Measurements from ENCODE around the gene NOL9.

NOL9 gene

DNA sequence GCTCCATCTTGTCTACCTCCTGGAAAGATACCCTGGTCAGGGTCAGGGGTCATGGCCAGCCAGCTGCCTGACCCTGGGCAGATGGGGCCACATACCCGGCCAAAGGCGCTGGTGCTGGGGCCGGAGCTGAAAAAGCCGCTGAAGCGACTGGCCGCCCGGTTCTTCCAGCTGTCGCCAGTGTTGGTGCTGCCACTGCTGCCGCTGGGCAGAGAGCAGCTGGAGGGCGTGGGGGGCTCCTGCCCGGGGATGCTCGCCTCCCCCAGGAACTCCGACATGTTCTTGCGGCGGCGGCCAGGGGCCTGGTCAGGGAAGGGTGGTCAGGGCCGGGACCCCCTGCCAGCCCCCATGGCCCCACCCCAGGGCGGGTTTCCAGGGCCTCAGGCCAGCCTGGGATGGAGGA, 81.2 kb downstream of the NOL9 start:
- no peak for DNase-seq (ENCODE audit: low read depth in 1 of 2, low spot score in 1 of 2)

DNA sequence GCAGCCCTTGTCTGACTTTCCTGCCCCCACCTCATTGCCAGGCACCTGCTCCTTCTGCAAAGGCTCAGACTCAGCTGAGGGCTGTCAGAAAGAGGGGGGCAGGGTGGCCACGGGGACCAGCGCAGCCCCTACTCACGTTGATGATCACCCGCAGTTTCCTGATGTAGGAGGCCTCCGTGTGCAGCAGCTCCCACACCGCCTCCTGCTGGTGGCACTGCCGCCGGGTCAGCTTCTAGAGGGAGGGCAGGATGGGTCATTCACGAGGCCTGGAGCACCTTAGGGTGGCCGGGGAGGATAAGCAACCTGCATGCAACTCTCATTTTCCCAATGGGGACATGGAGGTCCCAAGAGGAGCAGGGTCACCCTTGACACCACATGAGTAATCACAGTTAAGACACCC, 81.9 kb downstream of the NOL9 start:
- no peak for DNase-seq (ENCODE audit: low read depth in 1 of 2, low spot score in 1 of 2)

DNA sequence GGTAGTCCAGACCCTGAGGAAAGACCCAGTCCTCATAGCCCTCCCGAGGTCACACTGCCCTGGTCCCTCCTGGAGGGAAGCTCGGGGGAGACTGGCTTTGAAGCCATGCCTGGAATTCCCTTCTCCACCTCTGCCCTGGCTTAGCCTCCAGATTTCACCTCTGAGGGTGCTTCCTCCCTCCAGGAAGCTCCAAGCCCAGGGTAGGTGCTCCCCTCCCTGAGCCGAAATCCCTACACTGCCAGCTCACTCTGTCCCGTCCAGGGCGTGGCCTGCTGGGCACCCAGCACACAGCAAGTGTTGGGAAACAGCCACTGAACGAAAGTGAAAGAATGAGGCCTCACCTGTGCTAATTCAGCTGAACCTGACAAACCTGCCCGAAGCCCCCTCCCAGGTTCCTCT, 82.3 kb downstream of the NOL9 start:
- no peak for DNase-seq (ENCODE audit: low read depth in 1 of 2, low spot score in 1 of 2)
